Suprapubic skin (tissue), 3 donors: ENCODE data around the gene TNS3.

Experiments
- EP300 ChIP-seq: sonication (generic); formaldehyde crosslinking; IDR thresholded peaks from one replicate; pipeline ENCODE4 v1.6.1; 2017; ENCODE audit warnings: antibody characterized with exemption
- POLR2A ChIP-seq, 2 donors: fragments of 450-650 bp; IDR thresholded peaks; one replicate each; pipeline ENCODE4 v1.6.1; 2017; ENCODE audit warnings: antibody characterized with exemption in 2 of 2, mild to moderate bottlenecking in 2 of 2, moderate library complexity in 2 of 2
- TF ChIP-seq, protein P1 (sequence below), 2 donors: fragments of 200-600 bp in 1 of 2; fragments of 450-650 bp in 1 of 2; sonication (generic) in 1 of 2; IDR thresholded peaks; one replicate each; pipeline ENCODE4 v1.5.1; 2016 to 2019; ENCODE audit warnings: antibody characterized with exemption in 2 of 2, mild to moderate bottlenecking in 1 of 2, moderate library complexity in 1 of 2

DNA sequence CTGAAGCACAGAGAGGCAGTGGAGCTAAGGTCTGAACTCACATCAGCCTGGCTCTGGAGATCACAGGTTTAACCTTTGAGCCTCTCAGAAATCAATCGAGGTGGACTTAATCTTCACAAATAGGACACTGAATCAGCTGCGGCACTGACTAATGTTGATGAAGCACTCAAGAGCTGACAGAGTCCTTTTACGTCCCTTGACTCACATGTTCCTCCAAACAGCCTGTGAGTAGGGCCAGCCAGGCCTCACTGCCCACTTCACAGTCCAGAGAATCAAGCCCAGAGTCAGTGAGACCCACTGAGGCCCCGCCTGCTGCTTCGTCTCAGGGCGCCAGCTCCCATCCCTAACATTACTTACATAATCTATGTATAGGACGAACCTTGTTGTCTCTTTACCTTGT is 63.1 kb downstream of the TNS3 start:
- no peak for TF ChIP-seq POLR2A (IDR thresholded peaks at IDR 0.05)
- TF ChIP-seq, protein P1, sequence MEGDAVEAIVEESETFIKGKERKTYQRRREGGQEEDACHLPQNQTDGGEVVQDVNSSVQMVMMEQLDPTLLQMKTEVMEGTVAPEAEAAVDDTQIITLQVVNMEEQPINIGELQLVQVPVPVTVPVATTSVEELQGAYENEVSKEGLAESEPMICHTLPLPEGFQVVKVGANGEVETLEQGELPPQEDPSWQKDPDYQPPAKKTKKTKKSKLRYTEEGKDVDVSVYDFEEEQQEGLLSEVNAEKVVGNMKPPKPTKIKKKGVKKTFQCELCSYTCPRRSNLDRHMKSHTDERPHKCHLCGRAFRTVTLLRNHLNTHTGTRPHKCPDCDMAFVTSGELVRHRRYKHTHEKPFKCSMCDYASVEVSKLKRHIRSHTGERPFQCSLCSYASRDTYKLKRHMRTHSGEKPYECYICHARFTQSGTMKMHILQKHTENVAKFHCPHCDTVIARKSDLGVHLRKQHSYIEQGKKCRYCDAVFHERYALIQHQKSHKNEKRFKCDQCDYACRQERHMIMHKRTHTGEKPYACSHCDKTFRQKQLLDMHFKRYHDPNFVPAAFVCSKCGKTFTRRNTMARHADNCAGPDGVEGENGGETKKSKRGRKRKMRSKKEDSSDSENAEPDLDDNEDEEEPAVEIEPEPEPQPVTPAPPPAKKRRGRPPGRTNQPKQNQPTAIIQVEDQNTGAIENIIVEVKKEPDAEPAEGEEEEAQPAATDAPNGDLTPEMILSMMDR (IDR thresholded peaks at IDR 0.05) = no peak
- TF ChIP-seq EP300 = no peak
